Measurements from ENCODE around the gene ARHGAP25. TPM values are rescaled to one million over a fixed set of nuclear protein-coding genes. Genes with fewer than 3 reads are reported as not detected.

ARHGAP25 gene
- total RNA-seq, 1 donor from 2014 or later = 31.8 TPM

- DNase-seq (no peak), ATAC-seq (no peak)
- Histone ChIP-seq H3K27me3 (no peaks in the 10 kb centered on the region), H3K9me3 (no peaks in the 10 kb centered on the region), H3K4me1 (peaks cover 37% of the 10 kb centered on the region), H3K4me3 (no peak overlapping the region), H3K36me3 (no peaks in the 10 kb centered on the region), H3K27ac (no peak overlapping the region)
- intact Hi-C loops (cut with DNase I) = no loop called here
- TF ChIP-seq CTCF (IDR thresholded peaks at IDR 0.05) = no peak
These were observed 20.5 kb downstream of the ARHGAP25 start for GRCh38 chr2:68755071-68755470.

- Histone ChIP-seq H3K27me3 (no peaks in the 10 kb centered on the region), H3K27ac (no peak overlapping the region), H3K36me3 (no peaks in the 10 kb centered on the region), H3K9me3 (no peaks in the 10 kb centered on the region), H3K4me1 (peaks cover 37% of the 10 kb centered on the region), H3K4me3 (no peak overlapping the region)
- intact Hi-C loops (cut with DNase I) = no loop called here
- no peak for ATAC-seq
- TF ChIP-seq CTCF (IDR thresholded peaks at IDR 0.05) = no peak
- DNase-seq = no peak
These were observed 21.6 kb downstream of the ARHGAP25 start for GRCh38 chr2:68756178-68756577.

GRCh38 chr2:68757081-68757480 lies 22.5 kb downstream of the ARHGAP25 start:
- H3K36me3 ChIP-seq = no peaks in the 10 kb centered on the region
- ATAC-seq (no peak), DNase-seq (no peak)
- H3K9me3 ChIP-seq = no peaks in the 10 kb centered on the region
- intact Hi-C loops (cut with DNase I) = no loop called here
- no peak overlapping the region for H3K27ac ChIP-seq
- H3K4me3 ChIP-seq = no peak overlapping the region
- no peaks in the 10 kb centered on the region for H3K27me3 ChIP-seq
- H3K4me1 ChIP-seq = peaks cover 31% of the 10 kb centered on the region
- no peak for TF ChIP-seq CTCF (IDR thresholded peaks at IDR 0.05)

GRCh38 chr2:68762100-68762499 lies 27.5 kb downstream of the ARHGAP25 start:
- Histone ChIP-seq H3K4me3 (no peak overlapping the region), H3K9me3 (no peaks in the 10 kb centered on the region), H3K4me1 (peaks cover 49% of the 10 kb centered on the region), H3K27ac (no peak overlapping the region), H3K27me3 (no peaks in the 10 kb centered on the region), H3K36me3 (no peaks in the 10 kb centered on the region)
- no peak for TF ChIP-seq CTCF (IDR thresholded peaks at IDR 0.05)
- no peak for DNase-seq
- intact Hi-C loops (cut with DNase I) = no loop called here
- no peak for ATAC-seq

- Histone ChIP-seq H3K36me3 (no peaks in the 10 kb centered on the region), H3K27me3 (no peaks in the 10 kb centered on the region), H3K4me1 (peaks cover 53% of the 10 kb centered on the region), H3K9me3 (no peaks in the 10 kb centered on the region), H3K4me3 (no peak overlapping the region), H3K27ac (peak overlapping the region; percentile 55)
- no peak for TF ChIP-seq CTCF (IDR thresholded peaks at IDR 0.05)
- DNase-seq (no peak), ATAC-seq (no peak)
- intact Hi-C loops (cut with DNase I) = no loop called here
These were observed 28.1 kb downstream of the ARHGAP25 start for GRCh38 chr2:68762665-68763064.

Data from upper lobe of right lung (tissue), 1 donor.